Keratinocyte (primary cell): ENCODE results near the gene RCSD1.

Experiments used
- EZH2 ChIP-seq: IDR thresholded peaks from one replicate; pipeline ENCODE4 v1.6.1; 2012; ENCODE audit warnings: inconsistent platforms, mild to moderate bottlenecking, low read length, moderate library complexity
- TF ChIP-seq, protein P1 (sequence below), 3 experiments: IDR thresholded peaks in 1 of 3; conservative IDR thresholded peaks in 1 of 3; optimal IDR thresholded peaks in 1 of 3; 2 replicates in 2 of 3; 3 replicates in 1 of 3; pipeline versions ENCODE3 to v1.5.1; 2011; ENCODE audit warnings: low read length in 3 of 3, mild to moderate bottlenecking in 3 of 3, moderate library complexity in 2 of 3, control low read depth in 1 of 3, inconsistent platforms in 1 of 3; ENCODE audit not compliant: insufficient read depth in 2 of 3; ENCODE audit errors: extremely low read depth in 1 of 3

GRCh38 chr1:167678838-167679237, 48.8 kb downstream of the RCSD1 start:
- TF ChIP-seq, protein P1, sequence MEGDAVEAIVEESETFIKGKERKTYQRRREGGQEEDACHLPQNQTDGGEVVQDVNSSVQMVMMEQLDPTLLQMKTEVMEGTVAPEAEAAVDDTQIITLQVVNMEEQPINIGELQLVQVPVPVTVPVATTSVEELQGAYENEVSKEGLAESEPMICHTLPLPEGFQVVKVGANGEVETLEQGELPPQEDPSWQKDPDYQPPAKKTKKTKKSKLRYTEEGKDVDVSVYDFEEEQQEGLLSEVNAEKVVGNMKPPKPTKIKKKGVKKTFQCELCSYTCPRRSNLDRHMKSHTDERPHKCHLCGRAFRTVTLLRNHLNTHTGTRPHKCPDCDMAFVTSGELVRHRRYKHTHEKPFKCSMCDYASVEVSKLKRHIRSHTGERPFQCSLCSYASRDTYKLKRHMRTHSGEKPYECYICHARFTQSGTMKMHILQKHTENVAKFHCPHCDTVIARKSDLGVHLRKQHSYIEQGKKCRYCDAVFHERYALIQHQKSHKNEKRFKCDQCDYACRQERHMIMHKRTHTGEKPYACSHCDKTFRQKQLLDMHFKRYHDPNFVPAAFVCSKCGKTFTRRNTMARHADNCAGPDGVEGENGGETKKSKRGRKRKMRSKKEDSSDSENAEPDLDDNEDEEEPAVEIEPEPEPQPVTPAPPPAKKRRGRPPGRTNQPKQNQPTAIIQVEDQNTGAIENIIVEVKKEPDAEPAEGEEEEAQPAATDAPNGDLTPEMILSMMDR (optimal IDR thresholded peaks at IDR 0.05 in 1 of 3, IDR thresholded peaks at IDR 0.05 in 1 of 3, conservative IDR thresholded peaks at IDR 0.05 in 1 of 3; ENCODE audit: extremely low read depth in 1 of 3, insufficient read depth in 2 of 3, low read length in 3 of 3), result no peak
- no peak for TF ChIP-seq EZH2
